Sigmoid colon (tissue), 4 donors: ENCODE measurements around the gene RXRA.

Experiments
- EP300 ChIP-seq, 4 donors: sonication (generic); formaldehyde crosslinking; IDR thresholded peaks; one replicate each; pipeline ENCODE4 v1.6.1; 2017; ENCODE audit warnings: antibody characterized with exemption in 4 of 4
- POLR2A ChIP-seq, 2 donors: fragments of 450-650 bp; IDR thresholded peaks; one replicate each; pipeline ENCODE4 v1.6.1; 2016; ENCODE audit warnings: antibody characterized with exemption in 2 of 2, mild to moderate bottlenecking in 2 of 2, moderate library complexity in 2 of 2
- POLR2AphosphoS5 ChIP-seq, 4 donors: sonication (generic); formaldehyde crosslinking; IDR thresholded peaks; one replicate each; pipeline ENCODE4 v1.6.1; 2017; ENCODE audit warnings: antibody characterized with exemption in 4 of 4
- TF ChIP-seq, protein P1 (sequence below), 4 experiments: fragments of 450-650 bp in 3 of 4; fragments of 200-600 bp in 1 of 4; IDR thresholded peaks; one replicate each; pipeline ENCODE4 v1.5.1; 2016 to 2019; ENCODE audit warnings: antibody characterized with exemption in 4 of 4, mild to moderate bottlenecking in 3 of 4, moderate library complexity in 2 of 4

DNA sequence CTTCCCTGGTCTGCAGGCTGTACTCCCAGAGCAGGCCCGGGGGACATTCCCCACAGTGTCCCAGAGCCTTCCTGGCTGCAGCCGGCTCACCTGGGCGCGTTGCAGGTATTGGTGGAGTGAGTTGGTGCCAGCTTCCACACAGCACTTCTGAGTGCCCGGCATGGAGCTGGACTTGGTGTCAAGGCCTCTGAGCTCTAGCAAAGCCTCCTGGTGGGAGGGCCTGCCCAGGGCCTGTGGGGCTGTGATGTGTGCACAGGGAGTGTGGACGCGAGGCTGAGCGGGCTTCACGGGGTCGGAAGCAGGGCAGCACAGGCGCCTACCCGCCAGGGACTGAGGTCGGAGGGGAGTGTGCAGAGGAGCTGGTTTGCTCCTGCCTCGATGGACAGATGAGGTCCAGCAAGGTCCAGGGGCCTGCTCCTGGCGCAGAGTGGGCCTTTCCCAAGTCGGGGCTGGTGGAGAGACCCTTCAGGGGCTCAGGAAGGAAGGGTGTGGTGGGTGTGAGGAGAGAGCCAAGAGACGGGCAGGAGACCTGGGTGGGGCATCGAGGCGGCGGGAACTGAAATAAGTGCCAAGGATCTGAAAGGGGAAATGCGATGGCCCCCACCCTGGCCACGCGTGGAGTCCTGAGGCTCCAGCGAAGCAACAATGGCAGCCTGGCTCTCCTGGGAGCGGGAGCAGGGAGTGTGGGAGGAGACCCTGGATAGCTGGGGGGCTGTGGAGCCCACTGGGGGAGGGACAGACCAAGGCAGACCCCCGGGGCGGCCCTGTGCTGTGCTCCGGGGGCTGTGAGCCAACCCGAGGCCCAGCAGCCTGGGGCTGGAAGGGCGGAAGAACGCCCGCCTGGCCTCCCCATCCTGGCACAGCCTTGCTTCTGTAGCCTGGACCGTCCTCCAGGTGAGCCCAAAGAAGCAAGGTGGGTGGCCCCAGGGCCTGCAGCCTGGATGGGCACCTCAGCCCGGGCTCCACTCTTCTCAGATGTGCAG lies 78.4 kb downstream of the RXRA start:
- TF ChIP-seq, protein P1, sequence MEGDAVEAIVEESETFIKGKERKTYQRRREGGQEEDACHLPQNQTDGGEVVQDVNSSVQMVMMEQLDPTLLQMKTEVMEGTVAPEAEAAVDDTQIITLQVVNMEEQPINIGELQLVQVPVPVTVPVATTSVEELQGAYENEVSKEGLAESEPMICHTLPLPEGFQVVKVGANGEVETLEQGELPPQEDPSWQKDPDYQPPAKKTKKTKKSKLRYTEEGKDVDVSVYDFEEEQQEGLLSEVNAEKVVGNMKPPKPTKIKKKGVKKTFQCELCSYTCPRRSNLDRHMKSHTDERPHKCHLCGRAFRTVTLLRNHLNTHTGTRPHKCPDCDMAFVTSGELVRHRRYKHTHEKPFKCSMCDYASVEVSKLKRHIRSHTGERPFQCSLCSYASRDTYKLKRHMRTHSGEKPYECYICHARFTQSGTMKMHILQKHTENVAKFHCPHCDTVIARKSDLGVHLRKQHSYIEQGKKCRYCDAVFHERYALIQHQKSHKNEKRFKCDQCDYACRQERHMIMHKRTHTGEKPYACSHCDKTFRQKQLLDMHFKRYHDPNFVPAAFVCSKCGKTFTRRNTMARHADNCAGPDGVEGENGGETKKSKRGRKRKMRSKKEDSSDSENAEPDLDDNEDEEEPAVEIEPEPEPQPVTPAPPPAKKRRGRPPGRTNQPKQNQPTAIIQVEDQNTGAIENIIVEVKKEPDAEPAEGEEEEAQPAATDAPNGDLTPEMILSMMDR (IDR thresholded peaks at IDR 0.05), result no peak
- no peak for TF ChIP-seq POLR2A (IDR thresholded peaks at IDR 0.05)
- no peak for TF ChIP-seq POLR2AphosphoS5 (IDR thresholded peaks at IDR 0.05)
- no peak for TF ChIP-seq EP300 (IDR thresholded peaks at IDR 0.05)
